NCI-H82 treated with DMSO at 0.1 percent for 48 hours (cell line): ENCODE data around the gene DAZL.

Experiments
- DNase-seq: peaks from one replicate; lab custom pipeline; 2025; ENCODE audit not compliant: unreplicated experiment; lab: John Stamatoyannopoulos, UW

Gene DAZL

DNA sequence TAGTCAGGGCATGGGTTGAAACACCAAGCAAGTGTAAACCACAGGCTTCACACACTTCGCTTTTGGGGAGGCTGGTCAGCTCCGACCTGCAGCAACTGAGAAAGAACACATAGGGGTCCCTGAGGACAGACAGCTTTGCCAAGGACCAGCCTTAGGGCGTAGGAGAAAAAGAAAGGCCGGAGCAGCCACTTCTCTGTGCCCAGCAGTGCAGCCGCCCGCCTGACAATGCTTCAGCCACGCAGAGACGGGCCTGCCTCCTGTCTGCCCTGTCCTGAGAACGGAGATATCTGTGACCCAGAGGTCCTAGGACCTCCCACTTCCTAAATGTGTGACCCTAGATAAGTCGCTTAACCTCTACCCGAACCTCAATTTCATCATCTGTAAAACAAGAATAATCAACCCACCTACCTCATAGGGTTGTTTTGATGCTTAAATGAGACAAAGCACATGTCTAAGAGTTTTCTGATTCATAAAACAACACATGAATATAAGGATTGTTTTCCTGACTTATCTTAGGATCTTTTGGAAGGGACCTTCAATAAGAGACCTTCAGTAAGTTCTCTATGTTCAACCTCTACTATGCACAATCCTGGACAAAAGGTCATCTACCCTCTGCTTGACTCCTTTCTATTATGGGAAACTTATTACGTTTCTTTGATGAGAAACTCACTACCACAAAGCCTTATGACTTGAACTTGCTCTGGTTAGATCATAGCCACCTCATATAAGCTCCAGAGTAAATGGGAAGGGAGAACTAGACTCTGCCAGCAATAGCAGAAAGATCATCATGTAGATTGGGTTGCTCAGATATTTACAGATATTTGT, 58.8 kb downstream of the DAZL start:
- DNase-seq, result no peak

- DNase-seq, result no peak
These were observed 59.6 kb downstream of the DAZL start for GRCh38 chr3:16545413-16546185.

DNA sequence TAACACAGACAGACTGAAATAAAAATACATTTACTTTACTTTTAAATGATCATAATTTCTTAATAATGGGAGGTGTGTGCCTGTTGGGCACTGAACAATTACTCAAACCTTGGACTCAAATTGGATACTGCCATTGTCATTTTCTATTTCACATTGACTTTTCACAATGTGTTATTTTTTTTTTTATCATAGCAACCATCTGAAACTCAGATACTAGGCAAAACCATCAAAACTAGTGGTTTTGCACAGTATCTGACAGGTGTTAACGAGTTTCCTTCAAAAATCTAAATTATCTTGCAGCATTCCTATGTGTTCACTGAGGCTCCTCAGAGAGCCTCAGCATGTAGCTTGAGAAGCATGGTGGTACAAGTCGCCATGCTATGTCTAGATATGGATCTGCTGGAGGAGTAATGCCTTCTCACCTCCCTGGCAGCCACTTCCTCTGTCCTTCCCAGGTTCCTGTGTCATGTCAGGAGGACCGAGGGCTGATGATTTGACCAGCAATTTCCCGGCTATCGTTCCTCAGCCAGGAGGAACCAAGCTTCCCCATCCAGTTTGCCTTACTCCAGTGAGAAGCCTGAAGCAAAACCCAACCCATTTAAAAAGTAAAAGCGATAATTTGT, 61.9 kb downstream of the DAZL start:
- no peak for DNase-seq

DNA sequence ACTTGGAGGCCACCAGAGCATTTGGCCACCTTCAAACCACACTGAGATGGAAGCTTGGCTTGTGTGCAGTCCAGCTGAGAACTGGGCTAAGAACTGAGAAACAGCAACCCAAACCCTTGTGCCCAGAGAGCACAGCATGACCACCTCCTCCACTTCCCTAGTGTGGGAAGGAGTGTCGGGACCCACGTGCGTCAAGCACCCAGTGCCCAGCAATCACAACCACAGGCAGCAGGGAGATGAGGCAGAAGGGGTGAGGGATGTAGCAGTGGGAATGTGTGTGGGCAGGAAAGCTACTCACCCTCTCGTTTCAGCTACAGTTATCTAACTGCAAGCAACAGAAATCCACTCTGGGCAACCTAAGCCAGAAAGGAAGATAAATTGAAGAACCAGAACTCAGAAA, 66.7 kb downstream of the DAZL start:
- no peak for DNase-seq

DNA sequence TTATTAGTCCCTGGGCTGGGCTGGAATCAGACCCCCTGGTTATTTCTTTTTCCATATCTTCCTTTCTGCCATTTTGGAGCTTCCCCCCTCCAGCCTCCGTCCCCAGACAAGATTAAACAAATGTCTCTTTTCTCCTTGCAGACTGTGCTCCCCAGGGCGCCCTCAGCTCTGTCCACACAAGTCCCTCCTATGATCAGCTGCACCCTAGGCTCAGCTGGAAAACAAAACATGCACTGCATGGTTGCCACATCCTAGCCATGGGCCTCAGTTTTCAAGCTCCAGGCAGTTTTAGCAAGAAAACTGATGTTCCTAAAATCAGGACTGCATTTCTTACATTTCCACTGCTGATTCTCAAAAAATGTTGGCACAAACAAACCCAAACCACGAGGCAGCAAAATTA, 68.2 kb downstream of the DAZL start:
- DNase-seq, result no peak
